Measurements from ENCODE around the gene PDPK1.
"Not testable (repeated sequence)": the region's sequence is repeated elsewhere in the genome, so short reads cannot be mapped to it uniquely, and the experiment has no call there.

PDPK1 gene

DNA sequence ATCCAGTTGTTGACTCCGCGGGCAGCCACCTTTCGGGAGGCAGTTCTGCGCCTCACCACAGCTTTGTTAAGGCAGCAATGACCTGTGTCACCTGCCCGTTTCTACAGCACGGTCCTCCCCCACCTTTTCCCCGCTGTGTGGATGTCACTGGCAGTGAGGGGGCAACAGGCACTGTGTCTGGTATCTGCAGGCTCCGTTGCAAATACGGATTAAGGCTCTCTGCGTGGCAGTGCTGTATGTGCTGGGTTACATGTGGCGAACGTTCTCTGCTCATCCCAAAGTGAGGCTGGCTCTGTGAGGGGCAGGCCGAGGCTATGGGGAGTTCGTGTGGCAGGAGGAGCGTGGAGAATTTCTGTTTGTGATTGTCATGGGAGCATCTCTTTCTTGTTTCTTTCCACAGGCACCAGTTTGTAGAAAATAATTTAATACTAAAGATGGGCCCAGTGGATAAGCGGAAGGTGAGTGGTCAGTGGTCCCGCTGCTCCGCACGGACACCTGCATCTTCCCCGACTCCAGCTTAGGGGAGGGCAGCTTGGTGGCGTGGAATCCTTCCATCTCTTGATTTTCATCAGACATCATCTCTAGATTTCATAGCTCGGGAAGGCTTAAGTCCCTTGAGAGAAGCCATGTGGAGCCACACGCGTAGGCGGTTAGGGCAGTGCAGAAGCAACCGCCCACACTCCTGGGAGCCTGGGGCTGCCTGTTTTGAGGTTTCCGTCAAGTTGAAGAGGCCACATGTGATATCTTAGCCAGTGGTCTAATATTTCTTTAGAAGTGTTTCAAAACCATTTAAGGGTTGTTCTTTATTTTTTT, 57.8 kb downstream of the PDPK1 start:
- no peak for FAIRE-seq

GRCh38 chr16:2596747-2597559, 59.1 kb downstream of the PDPK1 start:
- no peak for FAIRE-seq

- no peak for FAIRE-seq
Measured at GRCh38 chr16:2597560-2597902, 59.7 kb downstream of the PDPK1 start.

GRCh38 chr16:2598133-2598641, 60.4 kb downstream of the PDPK1 start:
- FAIRE-seq, result no peak

- no peak for FAIRE-seq
Measured at GRCh38 chr16:2598723-2599122, 60.9 kb downstream of the PDPK1 start.

- FAIRE-seq, result not testable (repeated sequence)
Measured at GRCh38 chr16:2599165-2599564, 61.3 kb downstream of the PDPK1 start.

- not testable (repeated sequence) for FAIRE-seq
Measured at GRCh38 chr16:2599785-2600184, 62.0 kb downstream of the PDPK1 start.

DNA sequence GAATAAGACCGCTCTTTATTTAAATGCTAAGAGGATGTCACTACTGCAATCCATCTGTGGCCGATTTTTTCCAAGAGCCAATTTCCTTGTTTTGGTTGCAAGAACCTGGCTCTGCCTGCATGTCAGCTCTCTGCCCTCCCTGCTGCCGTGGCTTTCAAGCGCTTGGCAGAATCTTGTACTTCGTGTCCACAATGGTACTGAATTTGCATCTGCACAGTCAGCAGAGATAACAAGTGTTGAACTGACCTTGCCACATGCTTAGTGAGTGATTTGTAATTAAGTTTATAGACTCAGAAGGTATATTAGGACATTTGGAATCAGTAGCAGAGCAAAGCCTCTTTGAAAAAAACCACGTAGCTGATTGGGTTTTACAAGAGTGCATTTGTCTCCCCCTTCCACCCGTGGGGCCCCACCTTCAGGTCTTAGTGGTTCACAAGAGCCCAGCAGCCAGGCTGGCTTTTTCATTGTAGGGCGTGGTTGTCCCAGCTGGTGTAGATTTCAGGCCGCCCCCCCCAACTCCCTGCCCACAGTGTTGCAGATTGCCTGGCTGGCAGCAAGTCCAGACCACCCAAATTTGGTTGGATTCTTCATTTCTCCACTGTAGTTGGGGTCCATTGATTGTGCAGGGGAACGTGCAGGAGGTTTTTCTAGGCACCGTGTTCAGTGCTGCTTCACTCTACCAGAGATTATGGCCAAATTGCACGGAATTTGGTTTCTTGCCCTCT, 63.6 kb downstream of the PDPK1 start:
- FAIRE-seq, result not testable (repeated sequence)

DNA sequence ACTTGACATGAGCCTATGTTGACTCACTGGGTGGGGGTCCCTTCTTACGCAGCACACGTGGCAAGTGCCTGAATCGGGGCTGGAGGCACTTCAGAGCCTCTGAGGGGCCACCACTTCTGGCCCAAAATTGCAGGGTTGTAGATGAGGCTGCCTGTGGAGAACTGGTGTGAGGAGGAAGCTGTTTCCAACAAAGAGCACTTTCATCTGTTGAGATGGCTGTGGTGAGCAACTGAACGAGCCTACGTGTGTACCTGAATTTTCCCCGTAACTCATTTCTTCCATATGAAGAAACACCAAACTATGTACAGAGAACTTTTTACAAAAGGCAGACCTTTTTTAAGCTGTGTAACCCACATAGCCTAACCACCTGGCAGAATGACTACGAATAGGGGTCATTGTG, 64.4 kb downstream of the PDPK1 start:
- not testable (repeated sequence) for FAIRE-seq

DNA sequence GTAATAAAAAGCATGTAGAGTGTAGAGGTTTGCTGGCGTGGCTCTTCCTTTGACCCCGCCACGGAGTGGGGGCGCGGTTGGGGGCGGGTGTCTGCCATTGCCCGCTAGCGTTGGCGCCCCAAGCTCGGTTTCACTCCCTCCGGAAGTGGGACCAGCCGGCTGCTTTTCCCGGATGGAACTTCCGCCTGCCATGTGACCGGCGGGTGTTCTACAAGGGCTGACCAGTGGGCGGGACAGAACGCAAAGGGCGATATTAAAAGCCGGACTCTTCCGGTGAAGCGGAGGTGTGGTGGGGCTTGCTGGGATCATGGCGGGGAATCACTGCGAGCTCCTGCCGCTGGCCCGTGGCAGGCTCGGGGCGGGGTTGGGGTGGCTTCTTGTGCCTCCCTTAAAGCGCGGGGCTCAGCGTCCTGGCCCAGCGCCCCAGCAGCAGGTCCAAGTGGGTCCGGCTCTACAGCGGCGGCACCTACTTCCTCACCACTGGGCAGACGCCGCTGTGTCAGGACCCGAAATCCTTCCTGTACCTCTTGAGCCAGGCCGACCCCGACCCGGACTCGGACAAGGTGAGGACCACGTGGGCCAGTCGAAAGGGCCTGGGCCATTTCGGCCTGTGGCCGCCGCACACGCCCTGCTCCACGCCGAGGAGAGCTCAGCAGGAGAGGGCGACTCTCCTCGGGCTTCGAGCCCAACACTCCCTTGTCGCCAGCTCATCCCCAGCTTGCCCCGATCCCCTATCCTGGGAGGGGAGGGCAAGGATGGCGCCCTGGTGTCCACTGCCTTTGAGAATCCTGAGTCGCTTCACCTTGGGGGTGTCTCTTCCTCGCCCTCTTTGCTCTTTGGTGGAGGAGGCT, 65.6 kb downstream of the PDPK1 start:
- FAIRE-seq, result no peak

- not testable (repeated sequence) for FAIRE-seq
Measured at GRCh38 chr16:2604016-2604369, 66.2 kb downstream of the PDPK1 start.

- not testable (repeated sequence) for FAIRE-seq
Measured at GRCh38 chr16:2606820-2607219, 69.0 kb downstream of the PDPK1 start.

GRCh38 chr16:2609345-2609744, 71.5 kb downstream of the PDPK1 start:
- FAIRE-seq, result not testable (repeated sequence)

- FAIRE-seq, result no peak
Measured at GRCh38 chr16:2609827-2610470, 72.1 kb downstream of the PDPK1 start.

DNA sequence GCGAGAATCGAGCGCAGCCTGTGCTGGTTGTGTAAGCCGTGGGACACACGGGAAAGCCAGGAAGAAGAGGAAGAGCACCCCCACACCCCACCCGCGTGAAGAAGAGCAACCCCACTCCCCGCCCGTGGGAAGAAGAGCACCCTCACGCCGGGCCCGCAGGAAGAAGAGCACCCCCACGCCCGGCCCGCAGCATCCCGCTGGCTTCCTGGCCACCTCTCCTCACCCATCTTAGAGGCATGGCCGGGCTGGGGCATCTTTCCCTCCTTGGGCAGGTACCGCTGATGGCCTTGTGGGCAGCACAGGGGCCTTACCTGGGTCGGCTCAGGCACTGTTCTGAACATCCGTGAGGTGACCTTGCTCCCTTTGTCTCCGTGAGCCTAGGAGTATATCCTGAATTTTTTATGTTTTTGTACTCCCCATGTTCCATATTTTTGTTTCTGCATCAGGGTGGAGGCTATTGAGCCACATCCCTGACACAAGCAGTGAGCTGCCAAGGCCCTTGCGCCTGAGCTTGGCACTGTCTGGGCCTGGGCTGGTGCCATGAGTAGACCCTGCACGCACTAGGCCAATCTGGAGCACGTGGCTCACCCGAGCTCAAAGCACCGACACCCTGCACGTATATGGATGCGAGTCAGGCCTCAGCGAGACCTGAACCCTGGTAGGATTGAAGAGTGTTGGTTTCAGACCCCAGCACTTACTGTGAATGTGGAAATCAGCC, 73.1 kb downstream of the PDPK1 start:
- no peak for FAIRE-seq

DNA sequence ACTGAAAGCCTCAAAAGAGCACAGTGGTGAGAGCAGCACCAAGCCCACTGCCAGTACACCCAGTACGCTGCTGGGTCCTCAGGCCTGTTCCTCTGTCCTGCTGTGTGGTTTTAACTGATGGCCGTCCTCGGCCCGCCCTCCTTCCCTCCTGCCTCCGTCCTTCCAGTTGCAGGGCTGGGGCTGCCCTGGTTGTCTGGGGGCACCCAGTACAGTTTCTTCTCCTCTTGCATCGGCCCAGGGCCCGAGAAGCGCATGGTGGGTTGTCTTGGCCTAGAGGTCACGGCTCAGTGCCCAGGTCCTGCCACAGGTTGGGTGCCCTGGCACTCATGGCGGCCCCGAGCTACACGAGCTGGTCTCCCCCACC, 73.7 kb downstream of the PDPK1 start:
- no peak for FAIRE-seq

DNA sequence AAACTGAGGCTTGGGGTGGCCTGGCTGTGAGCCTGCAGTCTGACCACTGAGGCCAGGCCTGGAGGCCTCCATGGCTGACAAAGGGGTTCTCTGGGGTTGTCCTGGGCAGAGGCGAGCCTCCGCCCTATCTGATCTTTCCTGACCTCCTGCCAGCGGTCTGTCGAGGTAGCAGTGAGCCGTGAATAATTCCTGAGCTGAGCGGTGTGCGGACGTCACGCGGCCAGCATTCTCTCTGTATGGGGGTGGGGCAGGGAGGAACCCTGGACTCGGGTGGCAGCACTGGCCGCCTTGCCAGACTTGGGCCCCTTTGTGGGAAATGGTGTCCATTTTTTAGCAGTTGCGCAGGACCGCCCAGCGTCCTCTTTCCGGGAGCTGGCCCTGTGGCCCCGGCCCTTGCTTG, 74.1 kb downstream of the PDPK1 start:
- FAIRE-seq, result not testable (repeated sequence)

DNA sequence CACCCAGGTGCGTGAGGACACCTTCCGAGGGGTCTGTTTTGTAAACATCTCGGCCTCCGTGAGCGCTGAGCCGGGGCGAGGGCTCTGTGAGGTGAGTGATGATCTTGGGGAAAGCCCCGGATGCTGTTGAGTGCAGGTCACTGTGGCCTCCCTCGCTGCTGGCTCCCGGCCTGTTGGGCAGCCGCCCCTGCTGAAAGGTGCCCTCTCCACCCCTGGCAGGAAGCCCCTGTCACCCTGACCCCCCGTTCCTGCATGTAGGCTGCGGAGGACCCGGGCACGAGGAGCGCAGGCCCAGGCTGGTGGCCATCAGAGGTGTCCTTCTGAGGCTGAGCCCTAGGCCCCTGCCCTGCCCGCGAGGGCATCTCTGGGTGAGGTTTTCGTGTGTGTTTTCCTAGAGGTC, 75.4 kb downstream of the PDPK1 start:
- FAIRE-seq, result not testable (repeated sequence)

GRCh38 chr16:2614761-2615191, 77.0 kb downstream of the PDPK1 start:
- FAIRE-seq, result no peak

DNA sequence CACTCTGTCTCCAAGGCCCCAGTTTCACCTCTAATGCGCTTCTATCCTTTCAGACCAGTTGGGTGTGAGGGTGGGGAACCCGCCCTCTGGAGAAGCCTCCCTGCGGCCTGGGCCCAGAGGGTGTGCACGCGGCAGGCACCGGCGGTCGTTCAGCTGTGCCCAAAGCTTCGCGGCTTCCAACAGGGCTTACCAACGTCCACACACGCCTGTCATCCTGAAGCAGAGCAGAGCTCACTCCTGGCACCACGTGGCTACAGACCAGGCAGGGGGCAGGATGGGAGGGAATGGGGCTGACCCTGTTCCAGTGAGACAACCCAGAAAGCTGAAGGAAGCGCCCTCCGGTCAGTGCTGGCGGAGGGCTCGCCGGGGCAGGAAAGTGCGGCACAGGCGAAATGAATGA, 81.1 kb downstream of the PDPK1 start:
- FAIRE-seq, result not testable (repeated sequence)

GRCh38 chr16:2619628-2620027, 81.8 kb downstream of the PDPK1 start:
- not testable (repeated sequence) for FAIRE-seq
